K562 (cell line): Measurements from ENCODE around the gene PLXNA2. TPM values are rescaled to one million over a fixed set of nuclear protein-coding genes. Genes with fewer than 3 reads are reported as not detected.

Experiments
- ATAC-seq: fragments of 200-7000 bp; cut with Tn5 transposase; 3 replicates; pipeline ENCODE4 v1.9.1; 2020; ENCODE audit warnings: moderate library complexity
- BruUV-seq: library from RNA; stranded (reverse); fragments of 400-500 nt; replicated peaks from 2 replicates; lab custom pipeline; 2021; lab: Mats Ljungman, UMichigan
- CTCF ChIA-PET: fragments of 300-600 bp; formaldehyde crosslinking; extraction: SDS; loops from one replicate; lab custom pipeline; 2021; ENCODE audit warnings: low intra/inter-chr PET ratio; lab: Yijun Ruan, JAX
- POLR2A ChIA-PET: fragments of 300-600, 350-650 bp; sonication (Branson Sonifier 250); formaldehyde crosslinking; extraction: SDS; loops from one replicate; lab custom pipeline; 2021; ENCODE audit warnings: antibody characterized with exemption, inconsistent platforms; lab: Yijun Ruan, JAX
- DNase-seq, 4 experiments: peaks; one replicate each; pipeline versions ENCODE4 v3.0.0 to v3.0.0-alpha.2; 2011 to 2018; ENCODE audit warnings: low spot score in 3 of 4, mixed read lengths in 3 of 4; ENCODE audit errors: extremely low read depth in 1 of 4
- FAIRE-seq: peaks from 2 replicates; lab custom pipeline; 2011; peaks lifted over from hg19 to GRCh38; lab: Jason Lieb, UNC
- H2AFZ ChIP-seq: 2 replicates; pipeline ENCODE4 v1.6.0; 2011; ENCODE audit warnings: low read depth, low read length, control low read depth, inconsistent platforms
- H3K27ac ChIP-seq: fragments of 200-600 bp; 3 replicates; pipeline ENCODE4 v1.8.0; 2011; ENCODE audit warnings: low read depth, mild to moderate bottlenecking, control low read depth, inconsistent platforms, low read length, moderate library complexity, mixed read lengths; ENCODE audit errors: extremely low read depth
- H3K27me3 ChIP-seq, 2 experiments: fragments of 300-600 bp in 1 of 2; 2 replicates in 1 of 2; 3 replicates in 1 of 2; pipeline versions ENCODE4 v1.6.0 to v1.8.0; 2011; ENCODE audit warnings: inconsistent platforms in 2 of 2, low read length in 2 of 2, mild to moderate bottlenecking in 1 of 2, mixed read lengths in 1 of 2, moderate library complexity in 1 of 2; ENCODE audit not compliant: control insufficient read depth in 2 of 2, insufficient read depth in 2 of 2
- H3K36me3 ChIP-seq: fragments of 300-600 bp; 3 replicates; pipeline ENCODE4 v1.8.0; 2011; ENCODE audit warnings: mild to moderate bottlenecking, low read length, inconsistent platforms; ENCODE audit not compliant: control insufficient read depth, insufficient read depth
- H3K4me1 ChIP-seq, 2 experiments: fragments of 200-600 bp in 1 of 2; replicated peaks in 1 of 2; 2 replicates in 1 of 2; 3 replicates in 1 of 2; pipeline versions ENCODE4 v1.5.1 to v1.8.0; 2011; ENCODE audit warnings: inconsistent platforms in 2 of 2, low read length in 2 of 2, mild to moderate bottlenecking in 1 of 2, mixed read lengths in 1 of 2, moderate library complexity in 1 of 2; ENCODE audit not compliant: control insufficient read depth in 2 of 2, insufficient read depth in 2 of 2
- H3K4me2 ChIP-seq: 2 replicates; pipeline ENCODE4 v1.6.1; 2011; ENCODE audit warnings: low read length, control low read depth, inconsistent platforms, mixed read lengths; ENCODE audit not compliant: insufficient read depth
- H3K4me3 ChIP-seq: fragments of 200-600 bp; sonication (generic), shearing (Covaris generic); 2 replicates; pipeline ENCODE4 v1.5.1; 2016; ENCODE audit warnings: control low read depth, inconsistent platforms
- H3K79me2 ChIP-seq: fragments of 200-600 bp; 3 replicates; pipeline ENCODE4 v1.8.0; 2011; ENCODE audit warnings: low read length, inconsistent platforms; ENCODE audit not compliant: control insufficient read depth, insufficient read depth
- H3K9ac ChIP-seq, 2 experiments: 2 replicates each; pipeline versions ENCODE4 v1.6.0 to v1.6.1; 2011; ENCODE audit warnings: low read depth in 2 of 2, low read length in 2 of 2, control low read depth in 1 of 2, inconsistent platforms in 1 of 2, mild to moderate bottlenecking in 1 of 2, mixed read lengths in 1 of 2; ENCODE audit not compliant: insufficient read depth in 1 of 2
- H3K9me1 ChIP-seq: one replicate; pipeline ENCODE4 v1.6.0; 2011; ENCODE audit warnings: inconsistent platforms, mild to moderate bottlenecking, low read length, moderate library complexity; ENCODE audit not compliant: control insufficient read depth, insufficient read depth
- H3K9me3 ChIP-seq: replicated peaks from 2 replicates; pipeline ENCODE4 v1.5.1; 2011; ENCODE audit warnings: low read depth, low read length, inconsistent platforms; ENCODE audit not compliant: control insufficient read depth, insufficient read depth
- H4K20me1 ChIP-seq: replicated peaks from 2 replicates; pipeline ENCODE4 v1.6.1; 2011; ENCODE audit warnings: low read length, inconsistent platforms, mixed read lengths; ENCODE audit not compliant: control insufficient read depth, insufficient read depth
- C11orf30 ChIP-seq: fragments of 450-650 bp; IDR thresholded peaks from 2 replicates; pipeline ENCODE4 v1.6.1; 2016; ENCODE audit warnings: low read depth, mild to moderate bottlenecking
- CBFA2T3 ChIP-seq: fragments of 450-650 bp; IDR thresholded peaks from 2 replicates; pipeline ENCODE4 v1.6.1; 2017
- TCF3 ChIP-seq: sonication (generic); formaldehyde crosslinking; IDR thresholded peaks from 2 replicates; pipeline ENCODE4 v1.4.0; 2020; ENCODE audit warnings: mild to moderate bottlenecking, missing genetic modification reagents
- USF2 ChIP-seq: sonication (generic); formaldehyde crosslinking; IDR thresholded peaks from 2 replicates; pipeline ENCODE4 v1.5.0; 2020; ENCODE audit warnings: missing genetic modification reagents
- WGBS: fragments of 100-300 bp; shearing (Covaris generic); methylation state at CpG from one replicate; pipeline ENCODE4 v1.1.6; 2016; ENCODE audit warnings: low coverage, mixed read lengths; ENCODE audit not compliant: insufficient coverage; ENCODE audit errors: missing lambda C conversion rate; 5-methylcytosine and 5-hydroxymethylcytosine counted together
- in situ Hi-C: fragments of 300-500 bp; cut with MboI; formaldehyde crosslinking; loops from 4 replicates; pipeline ENCODE4 v1.15.0; 2018; ENCODE audit warnings: inconsistent platforms, mixed read lengths
- intact Hi-C: fragments of 100-400 bp; cut with micrococcal nuclease; formaldehyde crosslinking; loops from 2 replicates; pipeline ENCODE4 v1.14.2; 2022
- polyA plus RNA-seq, 8 experiments: library from polyadenylated mRNA; depleted of rRNA in 4 of 8; stranded (reverse) in 5 of 8; unstranded in 3 of 8; fragments of >200 nt; fragmentation: Nextera tagmentation in 2 of 8; fragmentation: Illumina TruSeq in 1 of 8; extraction: Ambion mirVana in 2 of 8; extraction: Trizol in 1 of 8; gene quantifications; 2 replicates each; pipeline versions ENCODE4 v1.2.1 to v1.2.3, GENCODE V29; 2011 to 2014; ENCODE audit warnings: inconsistent platforms in 1 of 8, missing spikeins in 1 of 8
- total RNA-seq, 7 experiments: library from RNA; depleted of rRNA in 6 of 7; stranded (reverse); fragments of >200 nt in 6 of 7; fragmentation: Illumina TruSeq in 2 of 7; extraction: Trizol in 2 of 7; gene quantifications; 2 replicates each; pipeline versions ENCODE4 v1.2.1 to v1.2.3, GENCODE V29; 2011 to 2021; ENCODE audit warnings: low replicate concordance in 1 of 7
- TF ChIP-seq, protein P1 (sequence below), 3 experiments: IDR thresholded peaks in 2 of 3; conservative IDR thresholded peaks in 1 of 3; 2 replicates each; pipeline ENCODE4 v1.5.1; 2011 to 2012; ENCODE audit warnings: low read length in 3 of 3, mild to moderate bottlenecking in 3 of 3, control low read depth in 2 of 3, improper control_type of control experiment in 1 of 3, inconsistent platforms in 1 of 3, low read depth in 1 of 3, mixed read lengths in 1 of 3, moderate library complexity in 1 of 3; ENCODE audit not compliant: insufficient read depth in 2 of 3
- TF ChIP-seq, protein P2 (sequence below): sonication (generic); IDR thresholded peaks from 2 replicates; pipeline ENCODE4 v1.6.1; 2016

Gene PLXNA2
- total and polyA plus RNA-seq, 9 of the 15 experiments (the other 6 are each of a cell fraction or from before 2014, with no cell fraction given): 0.01 to 1.3 (median 0.32) TPM

DNA sequence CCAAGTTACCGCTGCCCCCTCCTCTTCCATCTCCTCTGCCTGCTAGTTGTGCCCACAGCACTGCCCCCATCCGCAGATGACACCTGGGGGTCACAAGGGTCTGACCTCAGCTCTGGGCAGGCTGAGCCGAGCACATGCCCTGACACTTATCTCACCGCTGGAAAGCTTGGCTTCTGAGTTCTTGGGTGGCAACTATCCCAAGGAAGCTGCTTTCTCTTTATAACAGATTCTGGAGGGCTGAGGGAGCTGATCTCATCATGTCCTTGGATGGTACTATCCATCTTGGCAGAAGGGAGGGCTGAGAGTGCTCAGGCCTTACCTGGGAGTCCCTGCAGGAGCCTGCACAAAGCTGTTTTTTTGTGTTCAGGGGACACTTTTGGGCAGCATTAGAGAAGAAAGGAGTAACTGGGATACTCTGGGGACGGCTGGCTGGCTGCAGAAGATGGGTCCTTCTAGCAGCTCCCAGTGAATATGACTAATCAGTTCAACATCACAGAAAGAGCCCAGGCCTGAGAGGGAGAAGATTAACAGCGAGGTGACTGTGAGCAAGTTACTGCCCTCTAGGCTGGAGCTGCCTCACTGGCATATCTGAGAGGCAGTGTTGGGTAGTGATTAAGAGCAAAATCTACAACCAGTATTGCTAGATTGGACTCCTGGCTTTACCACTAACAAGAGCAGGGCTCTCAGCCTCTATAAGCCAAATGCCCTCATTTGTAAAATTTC is 71.6 kb downstream of the PLXNA2 start:
- in situ Hi-C loops: no loop called here
- Histone ChIP-seq H3K79me2 (no peaks in the 10 kb centered on the region), H3K27ac (no peak overlapping the region), H2AFZ (no peak overlapping the region)
- TF ChIP-seq, protein P1, sequence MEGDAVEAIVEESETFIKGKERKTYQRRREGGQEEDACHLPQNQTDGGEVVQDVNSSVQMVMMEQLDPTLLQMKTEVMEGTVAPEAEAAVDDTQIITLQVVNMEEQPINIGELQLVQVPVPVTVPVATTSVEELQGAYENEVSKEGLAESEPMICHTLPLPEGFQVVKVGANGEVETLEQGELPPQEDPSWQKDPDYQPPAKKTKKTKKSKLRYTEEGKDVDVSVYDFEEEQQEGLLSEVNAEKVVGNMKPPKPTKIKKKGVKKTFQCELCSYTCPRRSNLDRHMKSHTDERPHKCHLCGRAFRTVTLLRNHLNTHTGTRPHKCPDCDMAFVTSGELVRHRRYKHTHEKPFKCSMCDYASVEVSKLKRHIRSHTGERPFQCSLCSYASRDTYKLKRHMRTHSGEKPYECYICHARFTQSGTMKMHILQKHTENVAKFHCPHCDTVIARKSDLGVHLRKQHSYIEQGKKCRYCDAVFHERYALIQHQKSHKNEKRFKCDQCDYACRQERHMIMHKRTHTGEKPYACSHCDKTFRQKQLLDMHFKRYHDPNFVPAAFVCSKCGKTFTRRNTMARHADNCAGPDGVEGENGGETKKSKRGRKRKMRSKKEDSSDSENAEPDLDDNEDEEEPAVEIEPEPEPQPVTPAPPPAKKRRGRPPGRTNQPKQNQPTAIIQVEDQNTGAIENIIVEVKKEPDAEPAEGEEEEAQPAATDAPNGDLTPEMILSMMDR (IDR thresholded peaks at IDR 0.05 in 2 of 3, conservative IDR thresholded peaks at IDR 0.05 in 1 of 3; ENCODE audit: insufficient read depth in 2 of 3, low read depth in 1 of 3, low read length in 3 of 3): peak in 1 of 3 experiments; percentile 0; a peak in 1 of 6 replicates
- TF ChIP-seq C11orf30 (no peak), USF2 (CRISPR knock-in tag) (no peak), CBFA2T3 (peak; percentile 57), TCF3 (peak; percentile 21; the same call in 1 of the 2 replicates)
- TF ChIP-seq, protein P2, sequence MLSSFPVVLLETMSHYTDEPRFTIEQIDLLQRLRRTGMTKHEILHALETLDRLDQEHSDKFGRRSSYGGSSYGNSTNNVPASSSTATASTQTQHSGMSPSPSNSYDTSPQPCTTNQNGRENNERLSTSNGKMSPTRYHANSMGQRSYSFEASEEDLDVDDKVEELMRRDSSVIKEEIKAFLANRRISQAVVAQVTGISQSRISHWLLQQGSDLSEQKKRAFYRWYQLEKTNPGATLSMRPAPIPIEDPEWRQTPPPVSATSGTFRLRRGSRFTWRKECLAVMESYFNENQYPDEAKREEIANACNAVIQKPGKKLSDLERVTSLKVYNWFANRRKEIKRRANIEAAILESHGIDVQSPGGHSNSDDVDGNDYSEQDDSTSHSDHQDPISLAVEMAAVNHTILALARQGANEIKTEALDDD: peak; percentile 49; the same call in 1 of the 2 replicates
- TF ChIP-seq, all 486 proteins: peak for 4
- Histone ChIP-seq H3K4me3 (no peak overlapping the region), H3K4me1 (peaks cover 13 to 29% of the 10 kb centered on the region in 2 experiments; a peak in 4 of 5 replicates), H4K20me1 (no peaks in the 10 kb centered on the region), H3K9me3 (no peaks in the 10 kb centered on the region), H3K27me3 (no peaks in the 10 kb centered on the region), H3K9ac (no peak overlapping the region), H3K4me2 (no peak overlapping the region), H3K36me3 (no peaks in the 10 kb centered on the region), H3K9me1 (no peaks in the 10 kb centered on the region)
- DNase-seq (peak in 2 of 4 experiments; percentile 47 to 48), ATAC-seq (peak; percentile 34), FAIRE-seq (no peak)
- POLR2A ChIA-PET: interaction anchor here (0.8 to 1.7 kb wide), 5 partner anchors 10 to 21 kb away, joined by 3 to 6 read pairs (median 4); no protein-coding TSS in a partner anchor
- BruUV-seq: no TSS peak
- CTCF ChIA-PET: no interaction called here
- WGBS: 23% methylated on average over 6 of the region's 6 CpGs
- intact Hi-C loops: no loop called here
